HG03025 (cell line): ENCODE measurements around the gene TNC.

ENCODE experiments used
- ATAC-seq: cut with Tn5 transposase; IDR thresholded peaks from one replicate; pipeline ENCODE4 v1.9.1; 2021; ENCODE audit warnings: mild to moderate bottlenecking, moderate library complexity; ENCODE audit not compliant: unreplicated experiment, low FRiP score

The TNC gene

DNA sequence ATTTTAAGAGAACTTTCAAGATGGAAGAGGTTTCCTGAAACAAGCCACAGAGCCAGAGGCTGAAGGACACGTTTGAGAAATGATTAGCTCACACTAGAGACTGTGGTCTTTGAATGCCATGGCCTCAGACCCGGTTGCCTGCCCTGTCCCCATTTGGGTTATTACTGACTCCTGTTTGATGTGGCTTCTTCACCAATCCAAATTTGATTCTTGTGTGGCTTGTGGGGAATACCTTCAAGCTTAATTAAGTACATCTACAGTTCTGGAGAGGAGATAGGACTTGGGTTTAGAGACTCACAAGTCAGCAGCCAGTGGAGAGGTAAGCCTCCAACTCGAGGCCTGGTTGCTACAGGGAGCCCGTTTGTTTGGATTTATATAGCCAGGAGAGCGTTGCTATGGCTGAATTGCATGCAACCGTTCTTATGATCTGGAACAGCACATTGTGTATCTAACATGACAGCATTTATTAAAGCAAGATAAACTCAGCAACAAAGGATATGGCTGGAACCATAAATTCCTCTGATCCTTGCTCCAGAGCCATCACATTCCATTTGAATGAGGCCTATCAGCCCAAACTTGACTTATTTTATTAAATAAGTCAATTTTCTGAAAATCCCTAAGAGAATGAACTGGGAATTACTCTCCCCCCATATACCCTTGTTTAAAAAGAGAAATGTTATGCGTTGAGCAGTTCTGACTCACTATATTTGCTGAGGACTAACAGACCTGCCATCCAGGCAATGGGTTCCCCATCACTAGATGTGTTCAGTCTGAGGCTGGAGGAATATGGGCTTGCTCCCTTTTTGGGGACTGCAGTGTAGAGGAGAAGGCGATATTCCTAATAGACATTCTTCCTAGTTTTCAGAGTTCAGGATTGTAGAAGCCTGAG lies 99.2 kb downstream of the TNC start:
- ATAC-seq, result no peak

GRCh38 chr9:115016344-115016743 lies 101.6 kb downstream of the TNC start:
- ATAC-seq, result no peak

DNA sequence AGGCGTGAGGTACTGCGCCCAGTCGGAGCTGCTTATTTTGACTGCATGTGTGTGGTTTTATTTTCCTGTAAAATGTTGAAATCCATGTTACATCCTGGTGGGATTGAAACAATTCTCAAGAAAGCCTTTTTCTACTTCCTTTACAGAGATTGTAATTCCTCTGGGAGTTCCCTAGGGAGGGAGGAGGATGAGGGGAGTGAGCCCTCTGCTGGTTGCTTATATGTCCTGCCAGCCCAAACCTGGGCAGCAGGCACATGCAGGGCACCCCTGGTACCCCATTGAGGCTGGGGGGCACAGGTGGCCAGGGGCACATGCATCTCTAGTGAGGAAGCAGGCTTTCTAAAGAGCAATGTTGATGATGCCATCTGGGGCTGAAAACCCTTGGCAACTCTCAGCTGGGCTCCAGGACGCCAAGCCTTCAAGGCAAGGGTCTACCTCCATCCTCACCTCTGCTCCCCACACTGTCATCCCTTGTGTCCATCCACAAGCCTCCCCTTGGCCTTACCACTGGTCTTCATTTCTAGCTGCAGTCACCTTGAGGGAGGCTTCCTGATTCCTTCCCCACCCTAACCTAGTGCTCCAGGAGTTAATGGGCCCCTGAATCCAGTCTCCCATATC lies 102.8 kb downstream of the TNC start:
- ATAC-seq, result no peak

- ATAC-seq, result no peak
These were observed 103.5 kb downstream of the TNC start for GRCh38 chr9:115014438-115014837.

DNA sequence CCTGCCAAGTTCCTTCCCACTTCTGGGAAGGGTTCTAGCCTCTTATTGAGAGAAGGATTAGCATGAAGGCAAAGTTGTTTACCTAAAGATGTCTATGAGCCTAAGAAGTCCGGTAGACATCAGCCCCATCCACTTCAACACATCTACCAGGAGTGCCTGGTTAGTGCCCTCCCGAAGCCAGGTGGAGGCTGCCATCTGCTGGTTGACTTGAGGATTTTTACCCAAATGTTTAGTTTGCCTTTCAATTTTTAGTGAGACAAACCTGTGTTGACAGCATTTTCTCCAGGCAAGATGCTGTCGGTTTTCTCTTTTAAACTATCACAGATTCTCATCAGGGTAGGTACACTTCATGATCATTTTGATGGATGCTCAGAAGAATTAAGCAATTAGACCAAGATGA lies 104.0 kb downstream of the TNC start:
- ATAC-seq, result no peak

- ATAC-seq, result no peak
These were observed 105.5 kb downstream of the TNC start for GRCh38 chr9:115012486-115012885.

- no peak for ATAC-seq
These were observed 107.1 kb downstream of the TNC start for GRCh38 chr9:115010874-115011273.

DNA sequence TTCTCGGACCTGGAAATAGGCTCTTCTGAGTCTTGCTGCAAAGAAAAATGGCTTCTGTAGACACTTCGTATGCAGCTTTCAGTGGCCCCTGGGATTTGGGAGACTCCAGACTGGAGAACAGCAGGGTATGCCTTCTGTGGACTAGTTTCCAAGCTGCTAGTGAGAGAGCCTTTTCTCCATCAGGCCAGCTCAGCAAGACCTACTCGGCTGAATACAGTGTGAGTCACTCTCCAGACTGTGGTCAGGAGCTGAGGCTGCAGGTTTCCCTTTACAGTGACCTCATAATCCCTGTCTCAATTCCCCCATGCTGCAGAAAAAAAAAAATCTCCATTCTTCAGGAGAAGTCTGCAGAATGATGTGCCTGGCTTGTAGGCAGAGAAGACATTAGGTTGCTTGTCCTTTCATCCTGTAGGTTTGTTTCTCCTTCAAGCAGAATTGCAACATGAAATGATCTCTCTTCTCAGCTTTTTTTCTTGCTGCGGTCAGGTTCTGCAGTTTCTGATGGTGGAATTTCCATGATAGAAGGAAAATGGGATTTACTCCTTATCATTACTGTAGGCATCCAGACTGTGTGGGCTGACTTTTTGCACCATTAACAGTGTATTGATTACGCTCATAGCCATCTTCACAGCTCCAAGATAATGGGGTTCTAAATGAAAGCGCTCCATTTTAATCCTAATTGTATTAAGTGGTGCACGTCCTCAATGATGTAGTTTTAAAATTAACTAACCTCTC lies 109.3 kb downstream of the TNC start:
- no peak for ATAC-seq

DNA sequence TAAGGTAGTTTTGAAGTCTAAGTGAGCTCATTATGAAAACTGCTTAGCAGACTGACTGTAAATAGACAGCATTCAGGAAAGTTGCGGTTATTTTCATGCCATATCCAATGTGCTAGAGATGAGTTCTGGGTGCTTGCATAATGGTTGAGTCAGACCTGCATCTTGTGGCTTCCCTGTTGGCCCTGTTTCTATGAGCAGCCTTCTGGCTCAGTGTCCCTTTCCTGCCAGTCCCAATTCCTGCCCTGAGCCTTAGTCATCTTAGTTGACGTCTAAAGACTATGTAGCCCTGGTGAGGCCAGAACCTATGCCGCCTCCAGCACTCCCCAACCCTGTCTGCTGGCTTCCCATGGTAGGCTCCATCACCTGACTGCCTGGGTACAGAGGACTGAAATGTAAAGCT lies 111.3 kb downstream of the TNC start:
- no peak for ATAC-seq

DNA sequence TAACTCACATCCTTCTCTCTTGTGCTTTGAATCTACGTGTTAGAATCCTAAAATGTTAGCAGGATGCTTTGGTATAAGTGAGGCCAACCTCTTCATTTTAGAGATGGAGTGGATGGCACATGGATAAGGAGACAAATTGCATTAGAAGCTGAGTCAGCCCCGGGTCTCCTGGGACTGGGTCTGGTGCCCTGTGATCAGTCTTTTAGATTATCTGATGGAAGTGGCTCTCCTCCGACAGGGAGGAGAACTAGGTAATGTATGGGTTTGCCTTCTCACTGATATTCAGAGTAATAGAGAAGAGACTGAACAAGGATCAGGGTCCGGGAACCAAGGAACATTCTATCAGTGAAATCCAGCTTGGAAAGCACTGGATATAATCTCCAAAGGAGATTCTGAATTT lies 112.6 kb downstream of the TNC start:
- ATAC-seq, result no peak

DNA sequence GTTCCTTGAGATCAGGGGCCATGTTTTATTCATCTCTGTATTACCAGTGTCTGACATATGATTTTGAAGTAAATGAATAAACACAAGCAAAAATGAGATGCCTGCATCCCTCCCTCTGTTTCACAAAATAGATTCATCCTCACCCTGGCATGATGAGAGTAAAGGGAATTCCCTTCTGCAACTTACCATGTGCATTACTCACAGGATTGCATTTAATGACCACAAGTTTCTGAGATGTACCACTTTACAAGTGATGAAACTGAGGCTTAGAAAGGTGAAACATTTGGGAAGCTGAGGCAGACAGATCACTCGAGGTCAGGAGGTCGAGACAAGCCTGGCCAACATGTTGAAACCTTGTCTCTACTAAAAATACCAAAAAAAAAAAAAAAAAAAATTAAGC lies 113.4 kb downstream of the TNC start:
- no peak for ATAC-seq

DNA sequence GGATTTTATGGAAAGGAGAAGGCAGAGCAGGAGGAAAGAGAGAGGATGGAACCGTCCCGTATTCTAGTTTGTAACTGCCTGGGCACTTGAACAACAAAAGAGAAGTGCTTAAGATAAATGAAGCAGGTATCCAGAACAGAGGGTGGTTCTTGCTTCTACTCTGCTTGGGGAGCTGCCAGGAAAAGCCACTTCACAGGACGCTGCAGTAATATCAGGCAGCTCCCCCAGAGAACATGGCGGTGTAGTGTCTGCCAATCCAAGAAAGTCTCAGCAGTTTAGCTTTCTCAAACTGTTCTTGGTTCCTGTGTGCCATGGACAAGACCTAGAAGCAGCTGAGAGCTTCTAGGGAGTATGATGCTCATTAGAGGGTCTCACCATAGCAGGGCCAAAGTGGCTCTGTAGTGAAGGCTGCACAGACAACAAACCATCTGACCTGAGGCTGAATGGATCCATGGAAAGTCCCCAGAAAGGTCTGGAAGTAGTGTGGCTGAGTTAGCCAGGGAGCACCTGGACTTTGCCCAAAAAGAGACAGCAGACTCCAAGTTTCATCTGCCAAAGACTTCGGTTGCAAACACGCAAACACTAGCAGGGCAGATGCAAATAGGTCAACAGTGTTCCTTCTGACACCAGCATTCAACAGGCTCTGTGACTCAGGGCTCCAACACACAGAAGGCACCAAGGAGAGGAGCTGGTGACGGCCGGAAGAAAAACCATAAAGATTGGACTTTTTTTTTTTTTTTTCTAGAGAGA lies 115.4 kb downstream of the TNC start:
- no peak for ATAC-seq

DNA sequence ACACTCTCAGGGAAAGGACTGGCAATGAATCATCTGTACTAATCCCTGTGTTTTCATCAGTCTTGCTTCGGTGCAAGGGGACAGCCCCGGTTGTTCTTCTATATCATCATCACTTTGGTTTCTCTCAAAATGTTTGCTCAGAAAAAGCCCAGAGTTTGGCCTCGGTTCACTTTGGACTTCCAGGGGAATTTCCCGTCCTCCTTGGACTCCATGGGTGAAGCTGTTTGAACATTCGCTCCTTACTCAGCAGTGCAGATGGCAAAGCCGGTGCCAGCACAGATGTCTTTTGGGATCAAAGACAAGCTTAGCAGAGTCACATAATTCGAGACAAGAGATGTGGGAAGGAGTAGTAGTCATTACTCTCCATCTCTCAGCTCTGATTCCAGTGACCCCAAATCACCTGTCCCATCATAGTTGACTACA lies 117.7 kb downstream of the TNC start:
- ATAC-seq, result no peak

GRCh38 chr9:114998326-114998725 lies 119.6 kb downstream of the TNC start:
- ATAC-seq, result no peak

- no peak for ATAC-seq
These were observed 122.2 kb downstream of the TNC start for GRCh38 chr9:114995681-114996221.

- ATAC-seq, result no peak
These were observed 123.2 kb downstream of the TNC start for GRCh38 chr9:114994768-114995167.

DNA sequence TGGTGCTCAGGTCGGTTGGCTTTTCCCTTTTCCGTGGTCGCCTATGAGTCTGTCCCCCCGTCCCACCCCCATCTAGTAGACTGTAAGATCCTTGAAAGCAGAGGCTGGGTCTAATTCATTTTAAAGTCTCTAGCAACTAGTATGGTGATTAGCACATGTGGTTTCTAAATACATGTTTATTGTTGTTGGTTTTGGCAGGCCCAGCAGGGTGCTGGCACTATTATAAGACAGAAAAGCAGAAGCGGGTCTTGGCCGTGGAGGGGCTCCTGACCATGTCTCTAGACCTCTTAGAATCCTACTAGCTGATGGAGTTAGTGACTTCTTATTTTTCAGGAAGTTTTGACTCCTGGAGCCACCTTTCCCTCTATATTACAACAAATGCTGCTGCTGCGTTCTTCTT lies 126.1 kb downstream of the TNC start:
- ATAC-seq, result no peak

- ATAC-seq, result no peak
These were observed 127.1 kb downstream of the TNC start for GRCh38 chr9:114990901-114991300.

GRCh38 chr9:114989600-114990410 lies 128.2 kb downstream of the TNC start:
- ATAC-seq, result no peak
